Posterior cingulate gyrus (tissue), 11 donors: Measurements from ENCODE around the gene HEATR1.

Source experiments
- DNase-seq, 10 donors: peaks; one replicate each; pipeline versions ENCODE4 v3.0.0 to v3.0.0-alpha.2; 2020 to 2021; ENCODE audit warnings: mixed read lengths in 3 of 10
- intact Hi-C: fragments of 100-400 bp; cut with DNase I; formaldehyde crosslinking; loops from one replicate; pipeline ENCODE4 v1.15.1; 2023

HEATR1 gene

GRCh38 chr1:236603991-236604904, at the start of gene HEATR1:
HEATR1 (minus strand) TSS chr1:236604516; CDS start chr1:236604095, 421 bp downstream.
- intact Hi-C loops, result loop anchor here (2.0 kb wide), 1 partner anchor 191 kb away; the partner anchor contains the start of gene MTR
- peak; percentile 92 to 99 (median 95) for DNase-seq

DNA sequence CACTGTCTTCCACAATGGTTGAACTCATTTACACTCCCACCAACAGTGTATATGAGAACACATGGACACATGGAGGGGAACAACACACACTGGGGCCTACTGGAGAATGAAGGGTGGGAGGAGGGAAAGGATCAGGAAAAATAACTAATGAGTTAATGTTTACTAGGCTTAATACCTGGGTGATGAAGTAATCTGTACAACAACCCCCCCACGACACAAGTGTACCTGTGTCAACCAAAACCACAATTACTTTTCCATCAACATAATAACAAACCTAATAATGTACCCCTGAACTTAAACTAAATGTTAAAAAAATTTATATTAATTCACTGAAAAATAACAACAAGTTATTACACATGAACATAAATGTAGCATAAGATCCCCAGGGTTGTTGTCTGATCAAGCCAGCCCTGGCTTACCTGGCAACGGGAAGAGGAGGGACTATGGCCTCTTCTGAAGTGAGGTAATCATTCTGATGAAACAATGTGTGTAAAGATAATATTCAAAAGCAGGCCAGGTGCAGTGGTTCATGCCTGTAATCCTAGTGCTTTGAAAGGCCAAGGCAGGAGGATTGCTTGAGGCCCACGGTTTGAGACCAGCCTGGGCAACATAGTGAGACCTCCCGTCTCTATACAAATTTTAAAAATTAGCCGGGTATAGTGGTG, 40.8 kb upstream of the HEATR1 start:
- no peak for DNase-seq
- intact Hi-C loops, result no loop called here

DNA sequence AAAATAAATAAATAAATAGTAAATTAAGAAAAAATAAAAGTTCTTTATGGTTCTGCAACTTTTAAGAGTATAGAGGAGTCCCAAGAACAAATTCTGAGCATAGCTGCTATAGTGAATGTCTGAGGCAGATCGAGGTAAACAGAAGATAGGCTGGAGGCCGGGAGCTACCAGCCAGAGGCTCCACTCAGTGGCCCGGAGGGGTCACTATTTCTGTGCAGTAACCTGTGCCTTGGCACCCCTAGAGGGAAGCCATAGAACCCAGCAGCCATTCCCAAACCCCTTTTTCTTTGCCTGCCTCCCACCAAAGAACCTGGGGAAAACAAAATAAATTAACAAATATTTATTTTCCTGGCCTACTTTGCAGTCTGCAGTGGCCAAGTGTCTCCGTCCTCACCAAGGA, 38.4 kb upstream of the HEATR1 start:
- intact Hi-C loops, result no loop called here
- DNase-seq, result no peak

GRCh38 chr1:236639686-236640085, 35.4 kb upstream of the HEATR1 start:
- DNase-seq, result no peak
- intact Hi-C loops, result no loop called here

DNA sequence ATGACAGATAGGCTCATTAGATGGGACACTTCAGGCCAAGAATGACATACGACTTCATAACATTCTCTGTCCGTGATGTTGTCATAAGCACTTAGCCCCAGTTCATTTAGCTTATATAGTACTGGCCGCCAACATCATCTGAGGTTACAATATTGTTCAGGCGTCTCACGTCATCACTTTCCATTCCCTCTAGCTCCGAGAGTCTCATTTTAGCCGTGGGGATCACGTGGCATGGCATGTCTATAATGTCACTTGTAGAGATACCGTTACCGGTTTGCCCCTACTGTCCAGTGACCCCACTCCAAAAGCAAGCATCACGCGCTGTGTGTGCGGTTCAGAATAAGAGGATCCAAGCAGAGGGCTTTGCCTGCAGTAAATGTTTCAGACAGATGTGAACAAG, 34.6 kb upstream of the HEATR1 start:
- intact Hi-C loops, result no loop called here
- DNase-seq, result no peak

DNA sequence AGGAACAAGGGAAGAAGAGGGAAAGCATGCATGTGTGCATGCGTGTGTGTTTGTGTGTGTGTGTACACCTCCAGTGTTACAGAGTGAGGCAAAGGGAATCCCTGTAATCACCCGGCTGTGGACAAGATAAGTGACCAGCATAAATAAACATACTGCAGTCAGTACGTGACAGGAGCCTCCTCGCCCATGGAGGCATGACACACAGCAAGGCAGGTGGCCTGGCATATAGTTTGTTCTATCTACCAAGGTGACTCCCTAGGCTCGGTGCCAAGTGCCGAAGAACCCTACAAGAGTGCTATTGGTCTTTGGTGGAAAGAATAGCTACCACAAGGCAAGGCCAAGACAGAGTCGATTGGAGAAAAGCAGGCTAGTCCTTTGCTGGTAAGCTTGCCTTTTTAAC, 31.7 kb upstream of the HEATR1 start:
- intact Hi-C loops, result no loop called here
- DNase-seq, result no peak

DNA sequence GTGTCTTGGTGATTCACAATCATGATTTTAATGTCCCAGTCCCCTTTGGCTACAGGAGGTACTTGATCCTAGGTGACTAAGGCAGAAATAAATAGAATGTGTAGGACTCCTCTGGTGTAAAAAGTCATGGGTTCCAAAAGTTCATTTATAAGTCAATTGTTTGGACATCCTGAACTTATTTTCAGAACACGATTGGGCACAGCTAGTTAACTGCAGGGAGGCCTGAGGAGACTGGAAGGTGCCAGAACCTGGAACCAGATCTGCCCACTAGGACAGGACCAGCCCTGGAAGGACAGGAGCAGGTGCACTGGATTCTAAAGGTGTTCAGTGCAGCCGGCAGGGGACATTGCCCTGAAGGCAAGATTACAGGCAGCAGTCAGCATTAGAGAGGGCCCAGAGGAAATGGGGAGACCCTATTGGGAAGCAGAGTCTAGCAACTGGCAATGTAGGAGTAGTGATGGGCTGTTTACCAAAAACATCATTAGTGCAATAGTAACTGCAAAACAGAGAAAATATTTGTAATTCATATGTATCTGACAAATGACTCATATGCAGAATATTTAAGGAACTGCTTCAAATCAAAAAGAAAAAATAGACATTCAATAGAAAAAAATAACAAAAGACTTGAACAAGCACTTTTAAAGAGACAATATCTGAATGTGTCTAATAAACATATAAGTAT, 23.6 kb upstream of the HEATR1 start:
- intact Hi-C loops, result no loop called here
- no peak for DNase-seq

DNA sequence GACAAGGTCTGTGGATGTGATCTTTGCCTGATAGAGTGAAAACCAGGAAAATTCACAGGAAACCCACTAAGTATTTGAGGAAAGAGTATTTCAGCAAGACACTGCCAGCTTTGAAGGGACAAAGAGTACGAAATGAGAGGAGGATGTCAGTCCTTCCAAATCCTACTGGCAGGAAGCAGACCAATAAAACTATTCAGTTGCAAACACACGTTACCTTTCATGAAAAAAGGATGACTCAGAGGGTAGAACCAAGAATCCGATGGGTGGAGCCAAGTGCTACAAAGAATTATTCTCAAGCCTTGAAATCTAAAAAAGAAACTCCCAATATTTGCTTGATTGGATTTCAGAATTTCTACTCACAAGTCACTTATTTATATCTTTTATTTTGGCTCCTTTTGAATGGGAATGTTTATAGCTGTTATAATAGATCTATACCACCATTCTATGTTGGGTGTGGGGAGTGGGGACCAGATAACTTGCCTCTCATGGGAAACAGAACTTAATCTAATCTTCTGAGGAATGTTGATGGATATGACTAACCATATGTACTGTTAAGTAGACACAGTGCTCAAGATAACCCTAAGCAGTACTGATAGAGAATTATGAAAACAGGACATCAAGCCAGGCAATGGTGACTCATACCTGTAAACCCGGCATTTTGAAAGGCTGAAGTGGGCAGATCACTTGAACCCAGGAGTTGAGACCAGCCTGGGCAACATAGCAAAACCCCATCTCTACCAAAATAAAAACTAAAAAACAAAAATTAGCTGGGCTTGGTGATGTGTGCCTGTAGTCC, 19.3 kb upstream of the HEATR1 start:
- no peak for DNase-seq

DNA sequence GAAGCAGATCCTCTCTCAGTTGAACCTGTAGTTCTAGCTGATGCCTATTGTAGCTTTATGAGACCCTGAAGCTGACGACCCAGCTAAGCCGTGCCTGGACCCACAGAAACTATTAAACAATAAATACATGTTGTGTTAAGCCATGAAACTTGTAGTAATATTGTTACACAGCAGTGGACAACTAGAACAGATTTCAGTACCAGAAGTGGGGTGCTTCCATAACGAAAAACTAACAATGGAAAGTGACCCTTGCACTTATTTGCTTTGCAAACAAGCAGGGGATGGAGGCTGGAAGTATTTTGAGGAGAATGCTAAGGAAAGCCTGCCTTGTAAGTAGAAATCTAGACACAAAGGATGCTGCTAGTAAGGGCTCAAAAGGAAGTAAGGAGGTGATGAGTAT, 18.1 kb upstream of the HEATR1 start:
- intact Hi-C loops, result no loop called here
- DNase-seq, result no peak

More for the DNA sequence above, 19.3 kb upstream of the HEATR1 start:
- intact Hi-C loops, result no loop called here

DNA sequence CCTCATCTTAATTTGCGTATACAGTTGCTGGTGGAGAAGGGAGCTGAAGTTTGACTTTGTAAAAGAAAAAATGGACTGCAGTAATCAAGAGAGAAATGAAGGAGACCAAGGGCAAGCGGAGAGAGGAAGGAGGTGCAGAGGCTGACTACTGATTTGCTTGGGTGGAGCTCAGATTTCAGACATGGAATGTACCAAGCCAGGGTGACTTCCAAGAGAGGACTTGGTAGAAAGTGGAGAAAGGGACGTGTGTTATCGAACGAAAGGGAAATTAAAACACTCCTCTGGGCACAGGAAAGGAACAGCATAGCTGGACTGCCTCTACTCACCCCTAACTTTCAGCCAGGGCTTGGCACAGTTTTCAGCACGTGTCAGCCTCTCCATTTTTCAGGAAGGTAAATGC, 15.1 kb upstream of the HEATR1 start:
- intact Hi-C loops, result no loop called here
- DNase-seq, result no peak

- intact Hi-C loops, result no loop called here
- no peak for DNase-seq
Measured at GRCh38 chr1:236618507-236618906, 14.2 kb upstream of the HEATR1 start.

DNA sequence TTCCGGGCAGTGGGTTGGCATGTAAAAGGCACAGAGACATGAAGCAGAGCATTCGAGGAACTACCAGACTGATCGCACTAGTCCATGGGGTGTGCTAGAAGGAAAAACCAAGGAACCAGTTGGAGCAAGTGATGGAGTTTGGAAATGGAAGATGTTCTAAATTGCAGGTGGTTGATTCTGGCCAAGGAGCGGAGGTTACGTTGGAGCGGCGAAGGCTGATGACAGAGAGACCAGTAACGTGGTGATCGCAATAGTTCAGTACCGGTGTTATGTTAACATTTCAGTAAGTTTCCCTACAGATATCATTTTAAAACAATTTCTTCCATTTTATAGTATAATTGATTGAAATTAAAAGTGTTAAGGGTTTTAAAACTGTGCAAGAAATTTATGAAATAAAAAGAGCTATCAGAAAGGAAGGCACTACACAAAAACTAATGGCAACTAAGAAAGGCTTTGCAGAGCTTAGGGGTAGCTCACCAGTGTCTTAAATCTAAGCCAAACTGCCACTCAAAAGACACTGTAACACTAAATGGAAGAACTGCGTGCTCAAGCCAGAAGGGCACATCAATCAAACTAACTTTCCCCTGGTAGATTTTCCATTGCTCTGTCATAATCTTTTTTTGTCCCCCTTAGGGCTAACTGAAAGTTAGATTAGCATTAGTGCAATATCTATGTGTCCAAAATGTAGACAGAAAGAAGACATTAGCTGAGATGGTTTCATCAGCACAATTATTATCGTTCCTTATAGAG, 11.3 kb upstream of the HEATR1 start:
- DNase-seq, result no peak
- intact Hi-C loops, result no loop called here

- no peak for DNase-seq
- intact Hi-C loops, result no loop called here
Measured at GRCh38 chr1:236612349-236612748, 8.0 kb upstream of the HEATR1 start.

- intact Hi-C loops, result loop anchor here (5.0 kb wide), 3 partner anchors 78 to 953 kb away; partner anchors contain the start of gene ACTN2
- peak in 8 of 10 donors; percentile 50 to 92 (median 66) for DNase-seq
Measured at GRCh38 chr1:236608930-236609726, 4.8 kb upstream of the HEATR1 start.

DNA sequence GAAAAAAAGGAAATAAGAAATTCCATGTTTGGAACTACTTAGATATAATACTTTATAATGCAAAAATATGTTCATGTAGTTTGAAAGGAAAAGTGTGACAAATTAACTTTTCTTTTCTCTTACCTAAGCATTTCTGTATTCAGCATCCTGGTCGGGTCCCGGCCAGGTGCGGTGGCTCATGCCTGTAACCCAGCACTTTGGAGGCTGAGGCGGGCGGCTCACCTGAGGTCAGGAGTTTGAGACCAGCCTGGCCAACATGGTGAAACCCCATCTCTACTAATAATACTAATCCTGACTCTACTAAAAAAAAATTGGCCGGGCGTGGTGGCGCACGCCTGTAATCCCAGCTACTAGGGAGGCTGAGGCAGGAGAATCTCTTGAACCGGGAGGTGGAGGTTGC, 3.3 kb upstream of the HEATR1 start:
- intact Hi-C loops, result loop anchor here (5.0 kb wide), 3 partner anchors 80 to 955 kb away; partner anchors contain the start of gene ACTN2

GRCh38 chr1:236604905-236605806, 840 bp upstream of the HEATR1 start:
- intact Hi-C loops, result loop anchor here (2.0 to 5.0 kb wide), 4 partner anchors 82 to 957 kb away; partner anchors contain the start of genes ACTN2 and MTR
- DNase-seq, result peak in 1 of 10 donors; percentile 66

More for the DNA sequence above, 3.3 kb upstream of the HEATR1 start:
- peak in 1 of 10 donors; percentile 79 for DNase-seq

GRCh38 chr1:236602171-236602570, 2.1 kb downstream of the HEATR1 start:
- no peak for DNase-seq
- intact Hi-C loops, result no loop called here
